Measurements from ENCODE around the gene WDR5B.
"Not testable (repeated sequence)": the region's sequence is repeated elsewhere in the genome, so short reads cannot be mapped to it uniquely, and the experiment has no call there.

Gene WDR5B

DNA sequence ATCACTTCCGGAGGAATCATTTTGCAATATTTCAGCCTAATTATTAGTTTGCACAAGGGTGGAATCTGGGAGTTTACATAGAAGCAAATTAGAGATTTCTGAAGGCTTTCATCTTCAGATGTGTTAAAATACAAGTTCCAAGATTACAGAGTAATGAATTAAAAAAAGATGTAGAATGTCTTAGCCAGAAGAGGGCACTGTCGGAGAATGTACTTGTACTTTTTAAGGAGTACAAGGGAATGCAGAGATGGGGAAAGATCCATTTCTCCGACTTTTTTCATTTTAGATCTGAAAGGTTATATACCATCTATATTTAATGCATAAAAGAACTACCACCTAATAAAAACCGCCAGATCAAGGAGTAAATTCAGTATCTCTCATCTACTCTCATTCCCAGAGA, 43.1 kb upstream of the WDR5B start:
- Histone ChIP-seq H3K9me3 (ENCODE audit: control insufficient read depth, low read length) (no peaks in the 10 kb centered on the region), H3K27me3 (ENCODE audit: control insufficient read depth, insufficient read depth, low read length) (no peaks in the 10 kb centered on the region), H3K27ac (no peak overlapping the region), H2AFZ (no peak overlapping the region), H3K4me3 (ENCODE audit: low read depth, low read length) (no peak overlapping the region), H3K36me3 (ENCODE audit: control insufficient read depth, insufficient read depth, low read length) (no peaks in the 10 kb centered on the region), H3K4me1 (peaks cover 4% of the 10 kb centered on the region), H3K9ac (no peak overlapping the region), H3K4me2 (ENCODE audit: low read length) (no peak overlapping the region), H3K79me2 (peaks cover 16% of the 10 kb centered on the region)
- peak; percentile 50 for TF ChIP-seq CTCF (IDR thresholded peaks at IDR 0.05)

DNA sequence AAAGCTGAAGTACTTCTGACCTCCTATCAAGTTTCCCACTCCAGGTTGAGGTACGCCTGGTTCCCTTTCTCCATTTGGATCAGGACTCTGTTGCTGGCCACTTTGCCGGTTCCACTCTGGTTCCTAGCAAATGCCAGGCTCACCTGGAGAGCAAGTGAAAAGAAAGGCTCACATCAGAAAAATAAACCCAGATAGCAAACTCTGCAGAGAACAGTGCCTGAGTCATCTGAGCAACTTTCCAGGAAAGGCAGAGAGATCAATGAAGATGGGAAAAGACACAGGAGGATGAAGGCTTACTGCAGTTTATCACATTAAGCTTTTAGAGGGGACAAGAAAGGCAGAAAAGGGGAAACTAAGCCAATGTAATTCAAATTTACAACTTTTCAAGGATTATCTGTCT, 41.8 kb upstream of the WDR5B start:
- Histone ChIP-seq H3K36me3 (ENCODE audit: control insufficient read depth, insufficient read depth, low read length) (no peaks in the 10 kb centered on the region), H3K4me3 (ENCODE audit: low read depth, low read length) (no peak overlapping the region), H3K4me2 (ENCODE audit: low read length) (no peak overlapping the region)

GRCh38 chr3:122456074-122456473, 40.2 kb upstream of the WDR5B start:
- H3K27ac ChIP-seq = no peak overlapping the region
- H3K4me1 ChIP-seq = peaks cover 17% of the 10 kb centered on the region
- H3K9ac ChIP-seq = no peak overlapping the region
- H3K79me2 ChIP-seq = peaks cover 11% of the 10 kb centered on the region
- H3K4me3 ChIP-seq (ENCODE audit: low read depth, low read length) = no peak overlapping the region
- H3K36me3 ChIP-seq (ENCODE audit: control insufficient read depth, insufficient read depth, low read length) = no peaks in the 10 kb centered on the region
- H2AFZ ChIP-seq = no peak overlapping the region
- no peak for TF ChIP-seq CTCF (IDR thresholded peaks at IDR 0.05)
- no peaks in the 10 kb centered on the region for H3K9me3 ChIP-seq (ENCODE audit: control insufficient read depth, low read length)
- no peak overlapping the region for H3K4me2 ChIP-seq (ENCODE audit: low read length)
- H3K27me3 ChIP-seq (ENCODE audit: control insufficient read depth, insufficient read depth, low read length) = no peaks in the 10 kb centered on the region

More for the DNA sequence above, 41.8 kb upstream of the WDR5B start:
- no peak overlapping the region for H2AFZ ChIP-seq
- H3K27me3 ChIP-seq (ENCODE audit: control insufficient read depth, insufficient read depth, low read length) = no peaks in the 10 kb centered on the region
- peaks cover 5% of the 10 kb centered on the region for H3K4me1 ChIP-seq
- peaks cover 14% of the 10 kb centered on the region for H3K79me2 ChIP-seq
- no peak for TF ChIP-seq CTCF (IDR thresholded peaks at IDR 0.05)
- H3K9ac ChIP-seq = no peak overlapping the region
- no peak overlapping the region for H3K27ac ChIP-seq
- no peaks in the 10 kb centered on the region for H3K9me3 ChIP-seq (ENCODE audit: control insufficient read depth, low read length)

DNA sequence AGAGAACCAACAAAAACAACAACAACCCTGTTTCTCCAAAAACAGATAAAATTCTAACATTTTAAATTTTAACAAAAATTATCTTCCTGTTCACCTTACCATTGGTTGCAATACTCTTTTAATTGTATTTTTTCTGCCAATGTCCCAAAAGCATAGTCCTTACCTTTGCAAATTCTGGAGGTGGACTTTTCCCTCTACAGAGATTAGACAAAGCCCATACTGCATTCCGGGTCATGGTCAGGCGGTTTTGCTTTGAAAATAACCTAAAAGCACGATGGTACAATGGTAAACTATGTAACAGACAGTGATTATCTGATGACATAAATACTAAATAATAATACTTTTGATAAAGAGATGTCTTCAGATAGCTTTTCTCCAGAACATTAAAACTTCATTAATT, 35.5 kb upstream of the WDR5B start:
- peak overlapping the region; percentile 9 for H3K4me3 ChIP-seq (ENCODE audit: low read depth, low read length)
- H3K9me3 ChIP-seq (ENCODE audit: control insufficient read depth, low read length) = no peaks in the 10 kb centered on the region
- H2AFZ ChIP-seq = no peak overlapping the region
- peak overlapping the region; percentile 78 for H3K27ac ChIP-seq
- peak overlapping the region; percentile 15 for H3K4me2 ChIP-seq (ENCODE audit: low read length)
- H3K4me1 ChIP-seq = peaks cover 47% of the 10 kb centered on the region
- H3K79me2 ChIP-seq = no peaks in the 10 kb centered on the region
- TF ChIP-seq CTCF (IDR thresholded peaks at IDR 0.05) = no peak
- H3K27me3 ChIP-seq (ENCODE audit: control insufficient read depth, insufficient read depth, low read length) = no peaks in the 10 kb centered on the region
- no peak overlapping the region for H3K9ac ChIP-seq
- H3K36me3 ChIP-seq (ENCODE audit: control insufficient read depth, insufficient read depth, low read length) = no peaks in the 10 kb centered on the region

GRCh38 chr3:122448218-122448617, 32.4 kb upstream of the WDR5B start:
- not testable (repeated sequence) for H2AFZ ChIP-seq; H3K36me3 ChIP-seq (ENCODE audit: control insufficient read depth, insufficient read depth, low read length); H3K27me3 ChIP-seq (ENCODE audit: control insufficient read depth, insufficient read depth, low read length); H3K4me3 ChIP-seq (ENCODE audit: low read depth, low read length); H3K4me2 ChIP-seq (ENCODE audit: low read length); H3K27ac ChIP-seq; H3K9ac ChIP-seq; H3K9me3 ChIP-seq (ENCODE audit: control insufficient read depth, low read length)
- Histone ChIP-seq H3K79me2 (peaks cover 25% of the 10 kb centered on the region), H3K4me1 (peaks cover 48% of the 10 kb centered on the region)

- peak overlapping the region; percentile 74 for H3K27ac ChIP-seq
- not testable (repeated sequence) for H3K4me2 ChIP-seq (ENCODE audit: low read length); H3K27me3 ChIP-seq (ENCODE audit: control insufficient read depth, insufficient read depth, low read length); H2AFZ ChIP-seq; H3K9ac ChIP-seq; H3K9me3 ChIP-seq (ENCODE audit: control insufficient read depth, low read length); H3K36me3 ChIP-seq (ENCODE audit: control insufficient read depth, insufficient read depth, low read length); H3K4me3 ChIP-seq (ENCODE audit: low read depth, low read length)
- peaks cover 21% of the 10 kb centered on the region for H3K4me1 ChIP-seq
- H3K79me2 ChIP-seq = peaks cover 35% of the 10 kb centered on the region
Observed at GRCh38 chr3:122444491-122444887, 28.6 kb upstream of the WDR5B start.

- H3K27me3 ChIP-seq (ENCODE audit: control insufficient read depth, insufficient read depth, low read length); H3K4me3 ChIP-seq (ENCODE audit: low read depth, low read length); H3K36me3 ChIP-seq (ENCODE audit: control insufficient read depth, insufficient read depth, low read length); H3K9ac ChIP-seq; H2AFZ ChIP-seq; H3K9me3 ChIP-seq (ENCODE audit: control insufficient read depth, low read length); H3K4me2 ChIP-seq (ENCODE audit: low read length): not testable (repeated sequence)
- peaks cover 35% of the 10 kb centered on the region for H3K79me2 ChIP-seq
- H3K27ac ChIP-seq = peak overlapping the region; percentile 74
- peaks cover 15% of the 10 kb centered on the region for H3K4me1 ChIP-seq
Observed at GRCh38 chr3:122443762-122444490, 28.1 kb upstream of the WDR5B start.

Measured in parathyroid adenoma (tissue), 2 donors.